Measurements from ENCODE around the gene FLYWCH1.
A peak's percentile ranks its signal among the peaks of the same experiment; 100 is the strongest.

The FLYWCH1 gene

DNA sequence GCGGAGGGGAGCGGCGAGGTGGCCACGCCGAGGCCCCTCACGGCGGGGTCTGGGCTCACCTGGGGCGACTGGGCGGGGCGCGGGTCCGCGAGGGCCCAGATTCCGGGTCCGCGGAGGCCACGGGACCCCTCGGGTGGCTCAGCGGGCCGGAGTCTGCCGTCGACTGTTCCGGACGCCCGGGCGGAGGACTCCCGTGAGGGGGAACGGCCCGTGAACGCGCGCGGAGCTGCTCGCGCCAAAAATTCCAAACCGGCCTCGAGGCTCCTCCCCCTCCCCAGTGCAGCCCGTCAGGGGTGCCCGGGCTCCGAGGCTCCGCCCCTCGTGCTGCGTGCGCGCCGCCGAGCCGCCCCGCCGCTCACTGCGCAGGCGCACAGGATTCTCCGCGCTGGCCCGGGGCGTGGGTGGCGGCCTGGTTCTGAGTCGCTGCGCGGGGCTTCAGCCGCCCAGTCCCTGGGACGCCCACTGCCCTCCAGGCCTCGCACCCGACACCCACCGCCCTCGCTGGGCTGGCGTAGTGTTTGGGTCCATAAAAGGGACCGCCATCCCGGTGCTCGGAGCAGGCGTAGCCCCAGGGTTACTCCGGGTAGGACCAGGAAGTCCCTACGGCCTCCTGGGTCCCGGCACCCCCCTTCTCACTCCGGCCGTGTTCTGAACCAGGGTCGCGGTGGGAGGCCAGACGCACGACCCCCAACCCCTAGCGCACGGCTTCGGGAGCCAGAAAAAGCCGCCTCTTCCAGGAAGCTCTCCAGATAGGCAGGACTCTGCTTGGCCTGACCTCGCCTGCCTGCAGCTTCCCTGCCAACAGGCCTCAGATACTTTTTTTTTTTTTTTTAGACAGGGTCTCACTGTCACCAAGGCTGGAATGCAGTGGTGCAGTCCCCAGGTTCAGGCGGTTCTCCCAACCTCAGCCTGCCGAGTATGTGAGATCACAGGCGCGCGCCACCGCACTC lies 68.8 kb downstream of the FLYWCH1 start, which contains the start of gene PKMYT1:
TSS of gene PKMYT1 (minus strand) at position 220 of the 950 bp plus-strand sequence. CDS start 789 bp downstream, outside the sequence.
- peak; percentile 98 for DNase-seq (ENCODE audit: low spot score)
- H3K4me1 Mint-ChIP-seq (ENCODE audit: low read depth) = peaks cover 15% of the 10 kb centered on the region
- H3K36me3 Mint-ChIP-seq (ENCODE audit: low read depth) = peaks cover 12% of the 10 kb centered on the region
- no peaks in the 10 kb centered on the region for H3K27me3 Mint-ChIP-seq (ENCODE audit: low read depth)
- peak within 1 kb of the TSS; percentile 91 for H3K4me3 Mint-ChIP-seq
- no peaks in the 10 kb centered on the region for H3K9me3 Mint-ChIP-seq
- H3K27ac Mint-ChIP-seq = peak within 1 kb of the TSS; percentile 93

DNA sequence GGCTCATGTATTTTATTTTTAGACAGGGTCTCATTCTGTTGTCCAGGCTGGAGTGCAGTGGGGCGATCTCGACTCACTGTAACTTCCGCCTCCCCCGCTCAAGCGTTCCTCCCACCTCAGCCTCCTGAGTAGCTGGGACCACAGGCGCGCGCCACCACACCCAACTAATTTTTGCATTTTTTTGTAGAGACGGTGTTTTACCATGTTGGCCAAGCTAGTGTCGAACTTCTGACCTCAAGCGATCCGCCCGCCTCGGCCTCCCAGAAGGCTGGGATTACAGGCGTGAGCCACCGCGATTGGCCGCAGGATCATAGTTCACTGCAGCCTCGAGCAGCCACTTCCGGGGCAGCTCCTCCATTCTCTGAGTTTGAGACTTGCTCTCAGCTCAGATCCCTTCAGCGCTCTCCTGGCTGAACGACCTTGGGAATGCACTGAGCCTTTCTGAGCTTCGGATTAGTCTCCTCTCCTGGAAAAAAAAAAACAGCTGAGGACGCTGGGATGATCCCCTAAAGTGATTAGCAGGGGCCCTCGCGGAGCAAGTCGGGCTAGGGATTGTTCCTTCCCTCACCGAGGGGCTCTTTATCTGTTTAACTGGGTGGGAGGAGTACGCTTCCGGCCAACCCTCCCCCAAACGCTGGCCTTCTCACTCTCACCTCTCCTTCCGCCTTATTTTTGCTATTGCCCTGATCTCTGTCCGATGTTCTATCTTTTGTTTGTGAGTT lies 69.6 kb downstream of the FLYWCH1 start:
- Mint-ChIP-seq H3K9me3 (no peaks in the 10 kb centered on the region), H3K4me3 (peak overlapping the region; percentile 91), H3K36me3 (ENCODE audit: low read depth) (peaks cover 12% of the 10 kb centered on the region), H3K4me1 (ENCODE audit: low read depth) (peaks cover 15% of the 10 kb centered on the region), H3K27me3 (ENCODE audit: low read depth) (no peaks in the 10 kb centered on the region), H3K27ac (peak overlapping the region; percentile 87)
- no peak for DNase-seq (ENCODE audit: low spot score)

DNA sequence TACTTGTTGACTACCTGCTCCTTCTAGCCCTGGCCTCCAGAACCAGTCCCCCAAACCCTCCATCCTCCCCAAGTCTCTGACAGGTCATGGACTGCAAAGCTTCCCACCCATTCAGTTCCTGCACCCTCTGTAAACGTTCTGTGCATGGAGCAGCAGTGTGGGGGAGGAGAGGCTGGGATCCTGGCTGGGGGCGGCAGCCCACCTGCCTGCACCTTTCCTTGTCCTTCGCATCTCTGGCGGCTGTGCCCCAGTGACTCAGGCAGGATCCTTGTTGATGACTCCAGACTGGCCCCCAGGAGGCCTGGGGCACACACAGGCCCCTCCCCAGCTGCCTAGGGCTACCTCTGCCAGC lies 70.1 kb downstream of the FLYWCH1 start:
- Mint-ChIP-seq H3K36me3 (ENCODE audit: low read depth) (peaks cover 11% of the 10 kb centered on the region), H3K4me3 (peak overlapping the region; percentile 91), H3K4me1 (ENCODE audit: low read depth) (peaks cover 15% of the 10 kb centered on the region), H3K9me3 (no peaks in the 10 kb centered on the region), H3K27ac (peak overlapping the region; percentile 87), H3K27me3 (ENCODE audit: low read depth) (no peaks in the 10 kb centered on the region)
- no peak for DNase-seq (ENCODE audit: low spot score)

DNA sequence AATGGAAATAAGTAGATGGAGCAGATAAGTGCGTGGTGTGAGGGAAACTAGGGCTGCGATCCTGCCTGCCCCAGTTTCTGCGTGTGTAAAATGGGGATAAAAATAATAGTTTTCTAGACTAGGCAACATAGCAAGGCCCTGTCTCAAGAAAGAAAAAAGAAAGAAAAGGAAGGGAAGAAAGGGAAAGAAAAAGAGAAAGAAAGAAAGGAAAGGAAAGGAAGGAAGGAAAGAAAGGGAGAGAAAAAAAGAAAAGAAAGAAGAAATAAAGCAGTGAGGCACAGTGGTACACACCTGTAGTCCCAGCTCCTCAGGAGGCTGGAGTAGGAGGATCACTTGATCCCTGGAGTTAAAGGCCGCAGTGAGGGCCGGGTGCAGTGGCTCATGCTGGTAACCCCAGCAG lies 70.7 kb downstream of the FLYWCH1 start:
- no peaks in the 10 kb centered on the region for H3K9me3 Mint-ChIP-seq
- peak overlapping the region; percentile 42 for H3K4me3 Mint-ChIP-seq
- H3K36me3 Mint-ChIP-seq (ENCODE audit: low read depth) = peaks cover 6% of the 10 kb centered on the region
- no peak for DNase-seq (ENCODE audit: low spot score)
- no peak overlapping the region for H3K27ac Mint-ChIP-seq
- H3K27me3 Mint-ChIP-seq (ENCODE audit: low read depth) = no peaks in the 10 kb centered on the region
- peaks cover 15% of the 10 kb centered on the region for H3K4me1 Mint-ChIP-seq (ENCODE audit: low read depth)

DNA sequence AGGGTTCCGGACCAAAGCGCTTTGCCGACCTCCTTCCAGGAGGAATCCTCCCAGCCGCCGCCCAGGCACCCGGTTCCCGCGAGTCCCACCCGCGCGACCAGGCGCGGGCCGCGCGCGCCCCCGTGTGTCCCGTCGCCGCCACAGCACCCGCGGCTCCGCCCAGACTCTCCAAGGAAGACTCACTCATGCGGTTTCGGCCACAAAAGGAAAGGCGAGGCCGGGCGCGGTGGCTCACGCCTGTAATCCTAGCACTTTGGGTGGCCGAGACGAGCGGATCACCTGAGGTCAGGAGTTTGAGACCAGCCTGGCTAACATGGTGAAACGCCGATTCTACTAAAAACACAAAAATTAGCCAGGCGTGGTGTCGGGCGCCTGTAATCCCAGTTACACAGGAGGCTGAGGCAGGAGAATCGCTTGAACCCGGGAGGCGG lies 72.0 kb downstream of the FLYWCH1 start:
- Mint-ChIP-seq H3K27ac (no peak overlapping the region), H3K4me3 (peak overlapping the region; percentile 72), H3K4me1 (ENCODE audit: low read depth) (peaks cover 15% of the 10 kb centered on the region), H3K36me3 (ENCODE audit: low read depth) (peaks cover 4% of the 10 kb centered on the region), H3K9me3 (no peaks in the 10 kb centered on the region), H3K27me3 (ENCODE audit: low read depth) (no peaks in the 10 kb centered on the region)
- peak; percentile 74 for DNase-seq (ENCODE audit: low spot score)

DNA sequence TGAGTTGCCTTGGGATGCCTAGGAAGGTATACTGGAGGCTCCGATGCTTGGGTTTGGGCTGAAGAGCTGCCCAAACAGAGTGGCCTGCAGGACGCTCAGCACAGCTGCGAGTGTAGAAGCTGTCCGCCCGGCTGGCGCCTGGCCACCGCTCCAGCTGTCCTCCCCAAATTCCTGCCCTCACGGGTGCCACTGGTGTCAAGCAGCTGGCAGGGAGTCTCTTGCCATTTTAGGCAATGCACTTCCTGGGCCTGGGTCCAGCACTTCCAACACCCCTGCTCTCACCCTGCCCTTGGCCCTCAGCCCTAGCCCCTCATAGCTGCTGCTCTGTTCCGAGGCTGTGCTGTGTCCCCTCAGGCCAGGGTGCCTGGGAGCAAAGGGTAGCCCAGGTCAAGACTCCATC lies 73.7 kb downstream of the FLYWCH1 start:
- H3K4me1 Mint-ChIP-seq (ENCODE audit: low read depth) = peaks cover 13% of the 10 kb centered on the region
- H3K4me3 Mint-ChIP-seq = no peak overlapping the region
- H3K27ac Mint-ChIP-seq = no peak overlapping the region
- H3K27me3 Mint-ChIP-seq (ENCODE audit: low read depth) = no peaks in the 10 kb centered on the region
- H3K36me3 Mint-ChIP-seq (ENCODE audit: low read depth) = peaks cover 1% of the 10 kb centered on the region
- no peak for DNase-seq (ENCODE audit: low spot score)
- H3K9me3 Mint-ChIP-seq = no peaks in the 10 kb centered on the region

GRCh38 chr16:2985893-2986355 lies 74.2 kb downstream of the FLYWCH1 start:
- H3K36me3 Mint-ChIP-seq (ENCODE audit: low read depth) = peaks cover 1% of the 10 kb centered on the region
- no peak overlapping the region for H3K27ac Mint-ChIP-seq
- H3K4me1 Mint-ChIP-seq (ENCODE audit: low read depth) = peaks cover 13% of the 10 kb centered on the region
- H3K4me3 Mint-ChIP-seq = no peak overlapping the region
- DNase-seq (ENCODE audit: low spot score) = no peak
- H3K27me3 Mint-ChIP-seq (ENCODE audit: low read depth) = no peaks in the 10 kb centered on the region
- H3K9me3 Mint-ChIP-seq = no peaks in the 10 kb centered on the region

DNA sequence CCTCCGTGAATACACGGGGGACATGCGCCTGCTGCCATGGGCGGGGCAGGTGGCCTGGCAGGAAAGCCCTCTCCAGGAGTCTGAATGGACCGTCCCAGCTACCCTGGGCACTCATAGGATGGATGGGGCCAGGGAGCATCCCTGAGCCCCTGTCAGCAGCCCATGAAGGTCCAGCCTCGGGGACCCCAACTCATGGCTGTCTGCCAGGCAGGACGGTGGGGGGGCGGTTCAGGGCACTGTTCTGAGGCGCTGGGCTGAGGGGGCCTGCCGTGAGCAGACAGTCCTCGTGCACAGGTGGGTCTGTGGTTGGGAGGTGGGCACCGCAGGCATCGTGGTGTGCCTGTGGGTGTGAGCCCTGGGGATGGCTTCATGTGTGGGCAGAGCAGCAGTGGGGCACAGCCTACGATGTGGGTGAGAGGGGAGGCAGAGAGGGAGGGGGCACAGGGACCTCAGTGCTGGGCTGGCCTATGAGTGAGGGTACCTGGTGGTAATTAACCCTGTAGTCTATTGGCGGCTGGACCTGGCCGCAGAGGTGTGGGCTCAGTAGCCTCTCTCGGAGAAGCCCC lies 75.0 kb downstream of the FLYWCH1 start:
- no peak overlapping the region for H3K4me3 Mint-ChIP-seq
- H3K4me1 Mint-ChIP-seq (ENCODE audit: low read depth) = peaks cover 9% of the 10 kb centered on the region

DNA sequence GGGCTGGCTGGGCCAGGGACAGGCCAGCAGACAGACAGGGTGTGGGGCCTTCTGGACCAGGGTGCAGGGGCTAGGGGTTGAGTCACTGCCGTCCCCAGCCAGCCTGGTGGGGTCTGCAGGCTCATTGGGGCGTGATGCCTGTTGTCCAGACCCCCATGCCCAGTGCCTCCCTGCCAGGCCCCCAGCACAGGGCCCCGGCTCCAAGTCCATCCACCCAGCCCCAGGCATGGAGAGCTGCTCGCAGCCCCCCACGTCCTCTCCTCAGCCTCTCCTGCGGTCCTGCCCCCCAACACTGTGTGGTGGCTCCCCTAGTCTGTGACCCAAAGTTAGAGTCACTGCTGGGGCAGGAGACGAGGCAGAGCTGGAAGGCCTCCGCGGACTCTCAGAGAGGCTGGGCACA lies 75.6 kb downstream of the FLYWCH1 start:
- Mint-ChIP-seq H3K36me3 (ENCODE audit: low read depth) (no peaks in the 10 kb centered on the region), H3K27ac (no peak overlapping the region), H3K27me3 (ENCODE audit: low read depth) (no peaks in the 10 kb centered on the region), H3K4me1 (ENCODE audit: low read depth) (peaks cover 5% of the 10 kb centered on the region), H3K9me3 (no peaks in the 10 kb centered on the region), H3K4me3 (no peak overlapping the region)
- no peak for DNase-seq (ENCODE audit: low spot score)

More for the DNA sequence above, 75.0 kb downstream of the FLYWCH1 start:
- no peak overlapping the region for H3K27ac Mint-ChIP-seq
- H3K9me3 Mint-ChIP-seq = no peaks in the 10 kb centered on the region
- peaks cover under 1% of the 10 kb centered on the region for H3K36me3 Mint-ChIP-seq (ENCODE audit: low read depth)
- H3K27me3 Mint-ChIP-seq (ENCODE audit: low read depth) = no peaks in the 10 kb centered on the region
- DNase-seq (ENCODE audit: low spot score) = no peak

- no peaks in the 10 kb centered on the region for H3K27me3 Mint-ChIP-seq (ENCODE audit: low read depth)
- no peaks in the 10 kb centered on the region for H3K9me3 Mint-ChIP-seq
- peaks cover 3% of the 10 kb centered on the region for H3K4me1 Mint-ChIP-seq (ENCODE audit: low read depth)
- H3K27ac Mint-ChIP-seq = no peak overlapping the region
- H3K4me3 Mint-ChIP-seq = no peak overlapping the region
- H3K36me3 Mint-ChIP-seq (ENCODE audit: low read depth) = no peaks in the 10 kb centered on the region
- no peak for DNase-seq (ENCODE audit: low spot score)
Observed at GRCh38 chr16:2987833-2988232, 76.1 kb downstream of the FLYWCH1 start.

GRCh38 chr16:2988590-2989099 lies 76.9 kb downstream of the FLYWCH1 start:
- no peaks in the 10 kb centered on the region for H3K27me3 Mint-ChIP-seq (ENCODE audit: low read depth)
- H3K36me3 Mint-ChIP-seq (ENCODE audit: low read depth) = no peaks in the 10 kb centered on the region
- H3K4me3 Mint-ChIP-seq = no peak overlapping the region
- H3K27ac Mint-ChIP-seq = no peak overlapping the region
- peaks cover 3% of the 10 kb centered on the region for H3K4me1 Mint-ChIP-seq (ENCODE audit: low read depth)
- H3K9me3 Mint-ChIP-seq = no peaks in the 10 kb centered on the region
- DNase-seq (ENCODE audit: low spot score) = no peak

- Mint-ChIP-seq H3K27me3 (ENCODE audit: low read depth) (no peaks in the 10 kb centered on the region), H3K36me3 (ENCODE audit: low read depth) (no peaks in the 10 kb centered on the region), H3K9me3 (no peaks in the 10 kb centered on the region), H3K27ac (no peak overlapping the region), H3K4me1 (ENCODE audit: low read depth) (no peaks in the 10 kb centered on the region), H3K4me3 (no peak overlapping the region)
- DNase-seq (ENCODE audit: low spot score) = no peak
Observed at GRCh38 chr16:2990891-2991290, 79.2 kb downstream of the FLYWCH1 start.

DNA sequence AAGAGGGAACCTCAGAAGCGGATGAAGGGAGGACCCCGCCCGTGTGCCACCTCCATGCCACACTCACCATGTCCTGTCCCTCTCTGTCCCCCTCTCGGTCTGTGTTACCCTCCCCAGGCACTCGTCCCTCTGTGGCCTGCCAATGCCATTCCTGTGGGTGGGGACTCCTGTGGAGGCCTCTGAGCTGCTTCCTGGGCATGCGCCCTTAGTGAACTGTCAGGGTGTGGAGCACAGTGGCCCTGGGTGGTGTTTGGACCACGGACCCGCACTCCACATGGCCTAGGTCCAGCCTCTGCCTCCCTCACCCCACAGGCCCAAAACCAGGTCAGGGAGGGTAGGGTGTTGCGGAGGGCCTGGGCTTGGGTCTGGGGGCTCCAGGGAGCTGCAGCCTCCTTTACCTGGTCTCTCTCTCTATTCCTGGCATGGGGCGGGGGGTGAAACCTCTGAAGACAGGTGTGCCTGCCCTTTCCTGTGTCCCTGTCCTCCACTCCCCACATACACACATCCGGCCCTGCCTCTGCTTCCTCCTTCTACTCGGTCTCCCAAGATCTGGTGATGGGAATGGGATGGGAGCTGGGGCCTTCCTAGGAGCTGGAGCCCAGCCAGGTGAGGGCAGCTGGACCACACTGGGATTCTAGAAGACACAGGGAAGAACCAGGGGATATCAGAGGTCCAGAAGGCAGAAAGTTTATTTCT lies 80.0 kb downstream of the FLYWCH1 start:
- H3K27ac Mint-ChIP-seq = no peak overlapping the region
- no peaks in the 10 kb centered on the region for H3K36me3 Mint-ChIP-seq (ENCODE audit: low read depth)
- H3K27me3 Mint-ChIP-seq (ENCODE audit: low read depth) = no peaks in the 10 kb centered on the region
- H3K4me3 Mint-ChIP-seq = no peak overlapping the region
- DNase-seq (ENCODE audit: low spot score) = no peak
- no peaks in the 10 kb centered on the region for H3K4me1 Mint-ChIP-seq (ENCODE audit: low read depth)
- no peaks in the 10 kb centered on the region for H3K9me3 Mint-ChIP-seq
